ENCODE results near the gene FUT2.

DNA sequence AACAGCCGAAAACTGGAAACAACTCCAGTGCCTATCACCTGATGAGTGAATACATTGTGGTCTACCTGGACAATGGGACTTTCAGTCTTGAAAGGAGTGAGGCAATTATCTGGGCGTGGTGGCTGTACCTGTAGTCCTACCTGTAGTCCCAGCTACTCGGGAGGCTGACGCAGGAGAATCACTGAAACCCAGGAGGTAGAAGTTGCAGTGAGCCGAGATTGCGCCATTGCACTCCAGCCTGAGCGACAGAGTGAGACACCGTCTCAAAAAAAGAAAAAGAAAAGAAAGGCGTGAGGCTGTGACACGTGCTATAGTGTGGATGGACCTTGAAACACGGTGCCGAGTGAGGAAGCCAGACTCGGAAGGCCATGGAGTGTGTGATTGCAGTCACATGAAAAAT, 18.9 kb upstream of the FUT2 start:
- TF ChIP-seq POLR2A (IDR thresholded peaks at IDR 0.05; ENCODE audit: insufficient read depth in 1 of 2, low read depth in 2 of 2, low read length in 2 of 2) (no peak), MXI1 (IDR thresholded peaks at IDR 0.05; ENCODE audit: borderline replicate concordance, low read depth, low read length) (no peak), ARNT (IDR thresholded peaks at IDR 0.05) (no peak), MXD4 (CRISPR knock-in tag; IDR thresholded peaks at IDR 0.05) (no peak), KLF16 (CRISPR knock-in tag; IDR thresholded peaks at IDR 0.05) (no peak), JUND (CRISPR knock-in tag; IDR thresholded peaks at IDR 0.05) (no peak)
- TF ChIP-seq, protein P1, sequence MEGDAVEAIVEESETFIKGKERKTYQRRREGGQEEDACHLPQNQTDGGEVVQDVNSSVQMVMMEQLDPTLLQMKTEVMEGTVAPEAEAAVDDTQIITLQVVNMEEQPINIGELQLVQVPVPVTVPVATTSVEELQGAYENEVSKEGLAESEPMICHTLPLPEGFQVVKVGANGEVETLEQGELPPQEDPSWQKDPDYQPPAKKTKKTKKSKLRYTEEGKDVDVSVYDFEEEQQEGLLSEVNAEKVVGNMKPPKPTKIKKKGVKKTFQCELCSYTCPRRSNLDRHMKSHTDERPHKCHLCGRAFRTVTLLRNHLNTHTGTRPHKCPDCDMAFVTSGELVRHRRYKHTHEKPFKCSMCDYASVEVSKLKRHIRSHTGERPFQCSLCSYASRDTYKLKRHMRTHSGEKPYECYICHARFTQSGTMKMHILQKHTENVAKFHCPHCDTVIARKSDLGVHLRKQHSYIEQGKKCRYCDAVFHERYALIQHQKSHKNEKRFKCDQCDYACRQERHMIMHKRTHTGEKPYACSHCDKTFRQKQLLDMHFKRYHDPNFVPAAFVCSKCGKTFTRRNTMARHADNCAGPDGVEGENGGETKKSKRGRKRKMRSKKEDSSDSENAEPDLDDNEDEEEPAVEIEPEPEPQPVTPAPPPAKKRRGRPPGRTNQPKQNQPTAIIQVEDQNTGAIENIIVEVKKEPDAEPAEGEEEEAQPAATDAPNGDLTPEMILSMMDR (CRISPR knock-in tag; IDR thresholded peaks at IDR 0.05) = no peak
